SH-SY5Y (cell line): ENCODE measurements around the gene PPFIA1.

ENCODE experiments used
- GATA2 ChIP-seq: IDR thresholded peaks from 2 replicates; pipeline ENCODE4 v1.6.1; 2011; ENCODE audit warnings: mild to moderate bottlenecking, low read depth, low read length
- GATA3 ChIP-seq: IDR thresholded peaks from 2 replicates; pipeline ENCODE4 v1.6.1; 2011; ENCODE audit warnings: low read depth, mild to moderate bottlenecking, low read length, moderate library complexity

DNA sequence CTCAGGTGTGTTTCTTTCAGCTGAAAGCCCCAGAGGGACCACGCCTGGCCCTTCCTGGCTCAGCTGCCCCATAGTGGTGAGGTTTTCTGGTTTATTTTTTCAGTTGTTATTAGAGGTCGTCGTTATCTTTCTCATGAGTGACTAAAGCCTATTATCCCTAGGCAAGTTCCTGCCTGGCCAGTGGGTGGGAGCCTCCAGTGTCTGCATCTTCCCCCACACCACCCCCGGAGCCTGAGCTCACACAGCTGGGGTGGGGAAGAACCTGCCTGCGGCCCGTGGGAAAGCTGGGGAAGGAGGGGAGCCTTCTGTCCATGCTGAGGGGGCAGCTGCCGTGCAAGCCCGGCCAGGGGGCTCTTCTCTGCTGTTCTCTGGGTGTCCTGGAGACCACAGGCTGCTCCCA lies 24.3 kb upstream of the PPFIA1 start:
- TF ChIP-seq GATA2 (no peak), GATA3 (no peak)
